MM.1S (cell line): ENCODE results near the gene KCNG2.

Source experiments
- DNase-seq: peaks from one replicate; pipeline ENCODE4 v3.0.0-alpha.2; 2015
- H2AFZ ChIP-seq: fragments of 300-600 bp; sonication (generic); 2 replicates; pipeline ENCODE4 v1.6.0; 2016; ENCODE audit warnings: antibody characterized with exemption, low read length
- H3F3A ChIP-seq: fragments of 300-600 bp; sonication (generic); 2 replicates; pipeline ENCODE4 v1.6.1; 2016; ENCODE audit warnings: mild to moderate bottlenecking, antibody characterized with exemption, low read length, moderate library complexity, mixed read lengths; ENCODE audit not compliant: insufficient read depth
- H3K27ac ChIP-seq: fragments of 300-600 bp; sonication (generic); 2 replicates; pipeline ENCODE4 v1.5.1; 2016; ENCODE audit warnings: mild to moderate bottlenecking, low read length
- H3K27me3 ChIP-seq: fragments of 300-600 bp; sonication (generic); replicated peaks from 2 replicates; pipeline ENCODE4 v1.6.0; 2016; ENCODE audit warnings: low read length; ENCODE audit not compliant: insufficient read depth
- H3K36me3 ChIP-seq: fragments of 300-600 bp; sonication (generic); replicated peaks from 2 replicates; pipeline ENCODE4 v1.6.1; 2016; ENCODE audit warnings: mild to moderate bottlenecking, low read length, mixed read lengths; ENCODE audit not compliant: insufficient read depth
- H3K4me1 ChIP-seq: fragments of 300-600 bp; sonication (generic); 2 replicates; pipeline ENCODE4 v1.6.1; 2016; ENCODE audit warnings: low read length, mixed read lengths
- H3K4me2 ChIP-seq: fragments of 300-600 bp; sonication (generic); 2 replicates; pipeline ENCODE4 v1.6.0; 2016; ENCODE audit warnings: low read depth, low read length
- H3K4me3 ChIP-seq: fragments of 300-600 bp; sonication (generic); 2 replicates; pipeline ENCODE4 v1.5.1; 2016; ENCODE audit warnings: low read length, mixed read lengths
- H3K79me2 ChIP-seq: fragments of 300-600 bp; sonication (generic); 2 replicates; pipeline ENCODE4 v1.6.1; 2016; ENCODE audit warnings: mixed run types, low read length, mixed read lengths
- H3K9ac ChIP-seq: fragments of 300-600 bp; sonication (generic); 2 replicates; pipeline ENCODE4 v1.6.1; 2016; ENCODE audit warnings: low read length, mixed read lengths
- H3K9me2 ChIP-seq: fragments of 300-600 bp; sonication (generic); replicated peaks from 2 replicates; pipeline ENCODE4 v1.6.1; 2016; ENCODE audit warnings: mild to moderate bottlenecking, low read length, mixed read lengths; ENCODE audit not compliant: insufficient read depth
- H3K9me3 ChIP-seq: fragments of 300-600 bp; sonication (generic); replicated peaks from 2 replicates; pipeline ENCODE4 v1.6.1; 2016; ENCODE audit warnings: mild to moderate bottlenecking, low read length, mixed read lengths; ENCODE audit not compliant: insufficient read depth
- H4K20me1 ChIP-seq: fragments of 300-600 bp; sonication (generic); 2 replicates; pipeline ENCODE4 v1.6.1; 2016; ENCODE audit warnings: mild to moderate bottlenecking, low read length, moderate library complexity, mixed read lengths; ENCODE audit not compliant: insufficient read depth
- EZH2 ChIP-seq: fragments of 300-600 bp; sonication (generic); optimal IDR thresholded peaks from 2 replicates; pipeline ENCODE3; 2017; ENCODE audit warnings: low read depth, mild to moderate bottlenecking, antibody characterized with exemption, low read length, mixed read lengths
- EZH2phosphoT487 ChIP-seq: fragments of 300-600 bp; sonication (generic); IDR thresholded peaks from 2 replicates; pipeline ENCODE4 v1.6.1; 2018; ENCODE audit warnings: antibody characterized with exemption, low read length
- TF ChIP-seq, protein P1 (sequence below): fragments of 300-600 bp; sonication (generic); IDR thresholded peaks from 2 replicates; pipeline ENCODE4 v1.5.1; 2016; ENCODE audit warnings: antibody characterized with exemption, low read length, mixed read lengths

Gene KCNG2

DNA sequence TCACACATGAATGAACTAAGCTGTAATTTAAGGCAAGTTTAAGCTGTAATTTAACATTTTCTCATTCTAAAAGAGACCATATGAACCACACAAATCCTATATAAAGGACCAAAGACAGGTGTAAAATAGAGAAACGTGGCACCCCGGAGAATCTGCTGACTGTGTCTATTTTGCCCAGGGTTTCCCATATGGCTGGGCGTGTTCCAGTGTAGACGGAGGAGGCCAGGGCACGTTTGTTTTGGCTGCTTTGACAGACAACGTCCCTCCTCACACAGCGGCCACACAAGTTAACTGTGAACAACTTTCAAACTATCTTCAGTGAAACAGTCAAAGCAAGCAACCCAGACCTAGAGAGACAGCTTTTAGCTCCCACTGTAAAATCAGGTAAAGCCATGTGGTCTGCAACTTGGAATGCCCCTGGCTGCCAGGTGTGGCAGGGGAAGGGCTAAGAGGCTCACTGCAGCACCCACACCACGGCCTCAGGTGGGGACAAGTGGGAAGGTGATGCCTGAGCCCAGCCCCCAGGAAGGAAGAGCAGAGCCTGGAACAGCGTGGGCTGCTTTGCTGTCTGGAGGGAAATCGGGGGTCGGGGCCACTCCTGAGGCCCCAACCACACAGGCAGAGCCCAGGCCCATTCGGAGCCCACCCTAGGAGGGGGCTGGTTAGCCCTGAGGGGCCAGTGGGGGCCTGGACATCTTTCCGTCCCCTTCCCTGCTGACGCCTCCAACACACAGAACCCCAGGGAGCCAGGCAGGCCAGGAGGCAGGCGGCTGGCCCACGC, 113.0 kb downstream of the KCNG2 start:
- no peaks in the 10 kb centered on the region for H4K20me1 ChIP-seq
- no peak for DNase-seq
- no peaks in the 10 kb centered on the region for H3K9me3 ChIP-seq
- TF ChIP-seq, protein P1, sequence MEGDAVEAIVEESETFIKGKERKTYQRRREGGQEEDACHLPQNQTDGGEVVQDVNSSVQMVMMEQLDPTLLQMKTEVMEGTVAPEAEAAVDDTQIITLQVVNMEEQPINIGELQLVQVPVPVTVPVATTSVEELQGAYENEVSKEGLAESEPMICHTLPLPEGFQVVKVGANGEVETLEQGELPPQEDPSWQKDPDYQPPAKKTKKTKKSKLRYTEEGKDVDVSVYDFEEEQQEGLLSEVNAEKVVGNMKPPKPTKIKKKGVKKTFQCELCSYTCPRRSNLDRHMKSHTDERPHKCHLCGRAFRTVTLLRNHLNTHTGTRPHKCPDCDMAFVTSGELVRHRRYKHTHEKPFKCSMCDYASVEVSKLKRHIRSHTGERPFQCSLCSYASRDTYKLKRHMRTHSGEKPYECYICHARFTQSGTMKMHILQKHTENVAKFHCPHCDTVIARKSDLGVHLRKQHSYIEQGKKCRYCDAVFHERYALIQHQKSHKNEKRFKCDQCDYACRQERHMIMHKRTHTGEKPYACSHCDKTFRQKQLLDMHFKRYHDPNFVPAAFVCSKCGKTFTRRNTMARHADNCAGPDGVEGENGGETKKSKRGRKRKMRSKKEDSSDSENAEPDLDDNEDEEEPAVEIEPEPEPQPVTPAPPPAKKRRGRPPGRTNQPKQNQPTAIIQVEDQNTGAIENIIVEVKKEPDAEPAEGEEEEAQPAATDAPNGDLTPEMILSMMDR = no peak
- no peak for TF ChIP-seq EZH2phosphoT487
- no peak for TF ChIP-seq EZH2
- H3K9ac ChIP-seq = no peak overlapping the region
- no peak overlapping the region for H3K4me2 ChIP-seq
- H3K36me3 ChIP-seq = no peaks in the 10 kb centered on the region
- H3K9me2 ChIP-seq = no peaks in the 10 kb centered on the region
- H3K4me1 ChIP-seq = no peaks in the 10 kb centered on the region
- no peak overlapping the region for H2AFZ ChIP-seq
- no peak overlapping the region for H3K4me3 ChIP-seq
- no peaks in the 10 kb centered on the region for H3K27me3 ChIP-seq
- H3K27ac ChIP-seq = no peak overlapping the region
- H3F3A ChIP-seq = no peaks in the 10 kb centered on the region
- no peaks in the 10 kb centered on the region for H3K79me2 ChIP-seq

DNA sequence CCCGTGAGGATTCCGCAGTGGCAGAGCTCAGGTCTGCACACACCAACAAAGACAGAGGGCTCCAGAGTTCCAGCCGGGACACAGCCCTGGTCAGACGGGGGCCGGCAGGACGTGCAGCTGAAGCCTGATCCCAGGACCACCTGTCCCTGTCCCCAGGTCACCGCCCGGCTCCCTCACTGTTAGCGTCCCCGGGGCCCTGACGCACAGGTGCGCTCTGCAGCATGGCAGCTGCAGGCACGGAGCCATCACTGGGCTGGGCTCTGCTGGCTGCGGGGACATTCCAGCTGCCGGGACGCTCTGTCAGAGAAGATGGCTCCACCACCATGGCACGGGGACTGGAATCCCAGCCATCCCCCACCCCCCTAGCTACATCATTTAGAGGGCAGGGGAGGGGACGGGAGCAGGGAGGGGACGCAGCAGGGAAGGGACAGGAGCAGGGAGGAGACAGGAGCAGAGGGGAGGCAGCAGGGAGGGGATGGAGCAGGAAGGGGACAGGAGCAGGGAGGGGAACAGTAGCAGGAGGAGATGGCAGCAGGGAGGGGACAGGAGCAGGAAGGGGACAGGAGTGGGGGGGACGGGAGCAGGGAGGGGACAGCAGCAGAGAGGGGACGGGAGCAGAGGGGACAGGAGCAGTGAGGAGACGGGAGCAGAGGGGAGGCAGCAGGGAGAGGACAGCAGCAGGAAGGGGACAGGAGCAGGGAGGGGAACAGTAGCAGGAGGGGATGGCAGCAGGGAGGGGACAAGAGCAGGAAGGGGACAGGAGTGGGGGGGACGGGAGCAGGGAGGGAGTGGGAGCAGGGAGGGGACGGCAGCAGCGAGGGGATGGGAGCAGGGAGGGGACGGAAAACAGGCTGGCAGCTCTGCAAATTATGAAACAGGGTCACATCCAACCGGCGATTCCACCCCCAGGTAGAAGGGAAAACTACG, 113.9 kb downstream of the KCNG2 start:
- Histone ChIP-seq H2AFZ (no peak overlapping the region), H3K9me3 (no peaks in the 10 kb centered on the region), H3K9ac (no peak overlapping the region), H3K36me3 (no peaks in the 10 kb centered on the region), H3K4me1 (no peaks in the 10 kb centered on the region), H3K9me2 (no peaks in the 10 kb centered on the region), H3K27ac (no peak overlapping the region), H3K4me2 (no peak overlapping the region), H3F3A (no peaks in the 10 kb centered on the region), H3K4me3 (no peak overlapping the region), H3K27me3 (no peaks in the 10 kb centered on the region), H3K79me2 (no peaks in the 10 kb centered on the region), H4K20me1 (no peaks in the 10 kb centered on the region)
- no peak for DNase-seq
- TF ChIP-seq, protein P1 = no peak
- TF ChIP-seq EZH2phosphoT487 (no peak), EZH2 (no peak)

DNA sequence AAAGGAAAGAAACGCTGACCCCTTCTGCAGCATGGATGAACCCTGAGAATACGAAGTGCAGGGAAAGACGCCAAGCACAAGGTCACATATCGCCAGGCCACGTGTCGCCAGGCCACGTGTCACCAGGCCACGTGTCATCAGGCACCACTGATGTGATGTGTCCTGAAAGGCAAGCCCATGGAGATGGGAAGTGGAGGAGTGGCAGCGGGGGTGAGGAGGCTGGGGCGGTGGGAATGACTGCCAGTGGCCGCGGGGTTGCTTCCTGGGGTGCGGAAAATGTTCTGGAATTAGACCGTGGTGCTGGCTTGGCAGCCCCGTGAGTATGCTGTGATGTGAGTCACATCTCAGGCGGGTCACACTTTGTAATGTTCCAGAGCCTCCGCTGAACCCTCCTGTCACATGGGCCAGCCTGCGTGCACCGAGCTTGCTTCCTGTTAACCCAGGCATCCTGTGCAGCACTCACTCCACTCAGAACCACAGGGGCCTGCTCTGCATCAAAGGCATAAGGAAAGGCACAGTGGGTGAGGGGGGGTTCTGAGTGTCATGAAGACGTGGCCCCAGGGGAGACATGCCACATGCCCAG, 114.8 kb downstream of the KCNG2 start:
- no peak overlapping the region for H3K4me3 ChIP-seq
- no peaks in the 10 kb centered on the region for H3K4me1 ChIP-seq
- TF ChIP-seq EZH2phosphoT487 (no peak), EZH2 (no peak)
- TF ChIP-seq, protein P1 = no peak
- no peak for DNase-seq
- H3F3A ChIP-seq = no peaks in the 10 kb centered on the region
- H2AFZ ChIP-seq = no peak overlapping the region
- H3K27ac ChIP-seq = no peak overlapping the region
- no peaks in the 10 kb centered on the region for H4K20me1 ChIP-seq
- no peaks in the 10 kb centered on the region for H3K9me3 ChIP-seq
- no peak overlapping the region for H3K4me2 ChIP-seq
- no peaks in the 10 kb centered on the region for H3K27me3 ChIP-seq
- H3K36me3 ChIP-seq = no peaks in the 10 kb centered on the region
- H3K9ac ChIP-seq = no peak overlapping the region
- H3K9me2 ChIP-seq = no peaks in the 10 kb centered on the region
- no peaks in the 10 kb centered on the region for H3K79me2 ChIP-seq
